ENCODE data around the gene TCERG1L. TPM values are rescaled to one million over a fixed set of nuclear protein-coding genes. Genes with fewer than 3 reads are reported as not detected.

The TCERG1L gene
- polyA plus RNA-seq, 1 donor from 2014 or later: 0.53 TPM

- Histone ChIP-seq H3K27me3 (ENCODE audit: insufficient read depth, low read depth, low read length) (no peaks in the 10 kb centered on the region), H3K27ac (ENCODE audit: low read length) (no peak overlapping the region), H2AFZ (ENCODE audit: low read depth, low read length) (no peak overlapping the region), H3K9ac (ENCODE audit: low read length) (no peak overlapping the region), H3K4me2 (ENCODE audit: low read length) (no peak overlapping the region), H3K4me3 (ENCODE audit: low read length) (no peak overlapping the region), H4K20me1 (ENCODE audit: insufficient read depth) (no peaks in the 10 kb centered on the region), H3K36me3 (ENCODE audit: insufficient read depth, low read length) (no peaks in the 10 kb centered on the region), H3F3A (ENCODE audit: insufficient read depth, low read length, poor library complexity, severe bottlenecking) (no peaks in the 10 kb centered on the region), H3K9me2 (ENCODE audit: insufficient read depth, low read length) (no peaks in the 10 kb centered on the region), H3K79me2 (replicated peaks; ENCODE audit: insufficient read depth, low read length) (no peaks in the 10 kb centered on the region), H3K9me3 (ENCODE audit: low read length) (no peaks in the 10 kb centered on the region)
- TF ChIP-seq REST (IDR thresholded peaks at IDR 0.05; ENCODE audit: borderline replicate concordance): no peak
- no peak for TF ChIP-seq TAF1 (IDR thresholded peaks at IDR 0.05; ENCODE audit: low read depth)
Observed at GRCh38 chr10:131275691-131276090, 35.8 kb downstream of the TCERG1L start.

GRCh38 chr10:131274883-131275282 lies 36.6 kb downstream of the TCERG1L start:
- Histone ChIP-seq H3K27me3 (ENCODE audit: insufficient read depth, low read depth, low read length) (no peaks in the 10 kb centered on the region), H3K79me2 (replicated peaks; ENCODE audit: insufficient read depth, low read length) (no peaks in the 10 kb centered on the region), H3K9ac (ENCODE audit: low read length) (no peak overlapping the region), H3K36me3 (ENCODE audit: insufficient read depth, low read length) (no peaks in the 10 kb centered on the region), H3K4me2 (ENCODE audit: low read length) (no peak overlapping the region), H3K27ac (ENCODE audit: low read length) (no peak overlapping the region), H2AFZ (ENCODE audit: low read depth, low read length) (no peak overlapping the region), H4K20me1 (ENCODE audit: insufficient read depth) (no peaks in the 10 kb centered on the region), H3F3A (ENCODE audit: insufficient read depth, low read length, poor library complexity, severe bottlenecking) (no peaks in the 10 kb centered on the region), H3K9me2 (ENCODE audit: insufficient read depth, low read length) (no peaks in the 10 kb centered on the region), H3K9me3 (ENCODE audit: low read length) (no peaks in the 10 kb centered on the region), H3K4me3 (ENCODE audit: low read length) (no peak overlapping the region)
- TF ChIP-seq MXI1 (conservative IDR thresholded peaks at IDR 0.05; ENCODE audit: poor library complexity, severe bottlenecking): no peak
- no peak for TF ChIP-seq RAD21 (conservative IDR thresholded peaks at IDR 0.05)
- no peak for TF ChIP-seq REST (IDR thresholded peaks at IDR 0.05; ENCODE audit: borderline replicate concordance)
- no peak for TF ChIP-seq TAF1 (IDR thresholded peaks at IDR 0.05; ENCODE audit: low read depth)
- no peak for TF ChIP-seq POLR2AphosphoS5 (IDR thresholded peaks at IDR 0.05)
- TF ChIP-seq CTCF (IDR thresholded peaks at IDR 0.05; ENCODE audit: poor library complexity, severe bottlenecking): no peak
- no peak for TF ChIP-seq SMC3 (conservative IDR thresholded peaks at IDR 0.05; ENCODE audit: poor library complexity)
- no peak for TF ChIP-seq EZH2 (IDR thresholded peaks at IDR 0.05; ENCODE audit: borderline replicate concordance, insufficient read depth, low read length, poor library complexity, severe bottlenecking)
- no peak for TF ChIP-seq EP300 (conservative IDR thresholded peaks at IDR 0.05; ENCODE audit: poor library complexity, severe bottlenecking)
